Measurements from ENCODE around the gene PRPF4.

PRPF4 gene

GRCh38 chr9:113311961-113312360 is 36.5 kb downstream of the PRPF4 start:
- no peak for DNase-seq (ENCODE audit: low spot score)

GRCh38 chr9:113313261-113313660 is 37.8 kb downstream of the PRPF4 start:
- DNase-seq (ENCODE audit: low spot score) = no peak

DNA sequence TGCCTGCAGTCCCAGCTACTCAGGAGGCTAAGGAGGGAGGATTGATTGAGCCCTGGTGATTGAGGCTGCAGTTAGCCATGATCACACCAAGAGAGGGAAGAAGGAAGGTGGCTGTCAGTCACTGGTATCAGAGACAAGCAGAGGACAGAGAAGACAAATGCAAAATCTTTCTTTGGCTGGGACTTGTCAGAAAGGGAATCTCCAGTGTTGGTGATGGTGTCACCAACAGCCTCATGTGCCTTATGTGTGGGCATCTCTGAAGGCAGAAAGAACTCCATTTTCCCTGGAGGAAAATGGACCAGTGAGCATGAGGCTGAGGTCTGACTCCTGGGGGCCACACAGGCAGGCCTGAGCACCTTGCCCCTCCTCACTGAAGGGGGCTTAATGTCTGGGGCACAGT is 39.8 kb downstream of the PRPF4 start:
- DNase-seq (ENCODE audit: low spot score) = no peak

DNA sequence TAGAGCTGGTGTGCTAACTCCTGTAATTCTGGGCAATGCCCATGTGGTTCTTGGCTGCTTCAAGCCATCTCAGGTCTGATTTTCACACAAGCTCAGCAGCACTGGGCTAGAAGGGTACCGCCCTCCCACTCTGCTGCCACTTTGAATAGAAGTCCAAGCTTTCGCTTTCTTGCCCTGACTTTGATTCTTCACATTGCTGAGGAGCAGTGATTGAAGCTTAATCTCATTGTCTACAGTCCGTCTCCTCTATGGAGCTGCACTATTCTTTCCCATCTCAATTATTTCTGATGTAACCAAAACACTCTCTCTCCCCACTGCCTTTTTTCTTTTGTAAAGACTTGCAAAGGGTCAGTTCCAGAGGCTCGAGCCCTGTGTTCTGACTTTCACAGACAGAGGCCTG is 40.6 kb downstream of the PRPF4 start:
- no peak for DNase-seq (ENCODE audit: low spot score)

DNA sequence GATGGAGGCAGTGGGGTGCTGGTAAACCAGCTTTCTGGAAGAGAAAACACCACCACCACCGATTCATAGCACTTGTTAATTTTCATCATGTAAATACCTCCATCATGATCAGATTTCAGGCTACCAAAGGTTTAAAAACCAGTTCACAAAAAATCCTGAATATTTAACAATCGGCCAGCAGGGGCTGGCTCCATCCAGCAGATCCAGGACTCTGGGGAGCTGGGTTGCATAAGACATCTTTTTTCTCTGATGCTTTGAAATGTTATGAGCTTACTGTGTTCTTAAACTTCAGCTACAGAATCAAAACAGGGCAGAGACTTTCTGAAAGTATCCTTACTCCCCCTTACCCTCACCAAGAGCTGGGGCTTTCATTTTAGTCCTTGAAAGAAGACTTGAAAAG is 42.3 kb downstream of the PRPF4 start:
- DNase-seq (ENCODE audit: low spot score) = no peak

DNA sequence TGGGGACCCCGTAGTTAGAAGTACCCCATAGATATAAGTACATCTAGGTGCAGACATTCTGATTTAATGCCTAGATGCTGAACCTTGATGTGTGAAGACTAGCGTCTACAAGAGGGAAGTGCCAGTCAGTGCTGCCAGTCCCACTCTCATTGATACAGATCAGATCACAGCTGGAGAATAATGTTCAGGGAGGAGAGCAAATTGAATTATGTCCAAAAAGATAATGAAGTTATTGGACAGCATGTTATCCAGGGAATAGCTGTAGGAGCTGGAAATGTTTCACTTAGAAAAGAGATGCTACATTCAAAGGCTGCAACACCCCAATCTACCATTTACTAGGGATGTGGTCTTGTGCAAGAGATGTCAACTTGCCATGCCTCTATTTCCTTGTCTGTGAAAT is 43.6 kb downstream of the PRPF4 start:
- no peak for DNase-seq (ENCODE audit: low spot score)

GRCh38 chr9:113320051-113320450 is 44.6 kb downstream of the PRPF4 start:
- DNase-seq (ENCODE audit: low spot score) = no peak

DNA sequence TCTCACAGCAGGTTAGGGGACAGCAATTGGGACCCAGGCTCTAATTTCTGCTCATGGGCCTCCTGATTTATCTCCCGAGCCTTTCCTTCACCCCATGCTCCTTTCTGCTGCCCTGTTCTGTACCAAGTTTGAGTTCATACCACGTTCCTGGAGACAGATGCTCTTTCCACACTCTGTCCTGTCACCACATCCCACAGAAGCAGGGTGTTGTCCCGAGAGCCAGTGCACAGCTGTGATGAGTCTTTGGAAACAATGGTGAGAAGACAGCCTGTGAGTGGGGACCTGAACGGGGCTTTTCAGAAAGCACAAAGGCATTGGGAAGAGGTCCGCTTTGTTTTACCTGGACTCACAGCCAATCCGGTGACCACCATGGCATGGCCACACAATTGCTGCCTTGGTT is 47.2 kb downstream of the PRPF4 start:
- no peak for DNase-seq (ENCODE audit: low spot score)

DNA sequence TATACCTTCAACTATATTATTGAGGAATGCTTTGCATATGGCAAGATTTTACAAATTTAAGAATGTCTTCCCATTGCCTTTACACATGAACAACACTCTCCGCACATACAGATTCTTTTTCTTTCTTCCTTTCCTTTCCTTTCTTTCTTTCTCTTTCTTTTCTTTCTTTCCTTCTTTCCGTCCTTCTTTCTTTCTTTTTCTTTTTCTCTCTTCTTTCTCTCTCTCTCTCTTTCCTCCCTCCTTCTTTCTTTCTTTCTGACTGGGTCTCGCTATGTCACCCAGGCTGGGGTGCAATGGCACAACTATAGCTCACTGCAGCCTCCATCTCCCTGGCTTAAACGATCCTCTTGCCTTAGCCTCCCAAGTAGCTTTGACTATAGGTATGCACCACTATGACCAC is 50.8 kb downstream of the PRPF4 start:
- DNase-seq (ENCODE audit: low spot score) = no peak

DNA sequence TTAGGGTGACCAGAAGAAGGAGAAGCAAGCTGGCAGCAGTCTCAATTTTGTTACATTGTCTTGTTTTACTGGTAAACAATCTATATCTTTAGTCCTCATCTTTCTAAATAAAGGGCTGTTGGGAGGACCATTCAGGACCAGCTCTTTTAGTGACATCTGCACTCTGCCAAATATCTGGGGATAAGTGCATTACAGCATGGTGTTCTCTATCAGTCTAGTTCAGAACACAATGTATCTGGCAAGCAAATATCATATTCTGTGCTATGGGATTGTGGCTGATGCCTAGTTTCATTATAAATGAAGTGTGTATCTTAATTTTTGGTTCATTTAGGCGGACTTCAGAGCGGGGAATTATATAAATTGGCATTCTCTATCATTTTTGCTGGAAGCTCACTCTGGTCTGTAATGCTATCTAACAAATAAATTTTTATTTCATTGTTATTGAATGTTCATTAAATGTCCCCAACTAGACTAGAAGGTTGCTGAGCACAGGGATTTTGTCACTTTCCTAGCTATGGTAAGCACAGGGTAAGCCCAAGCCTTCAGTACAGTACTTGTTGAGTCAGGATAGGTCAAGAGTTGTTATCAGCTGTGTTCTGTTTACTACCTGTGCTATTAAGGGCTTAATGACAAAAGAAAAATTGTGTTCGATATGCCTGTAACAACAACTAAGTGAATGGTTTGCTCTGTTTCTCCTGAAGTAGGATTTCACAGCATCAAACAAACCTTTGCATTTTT is 52.8 kb downstream of the PRPF4 start:
- DNase-seq (ENCODE audit: low spot score) = no peak

- no peak for DNase-seq (ENCODE audit: low spot score)
Measured at GRCh38 chr9:113331780-113332179, 56.3 kb downstream of the PRPF4 start.

GRCh38 chr9:113337714-113338113 is 62.3 kb downstream of the PRPF4 start:
- no peak for DNase-seq (ENCODE audit: low spot score)

DNA sequence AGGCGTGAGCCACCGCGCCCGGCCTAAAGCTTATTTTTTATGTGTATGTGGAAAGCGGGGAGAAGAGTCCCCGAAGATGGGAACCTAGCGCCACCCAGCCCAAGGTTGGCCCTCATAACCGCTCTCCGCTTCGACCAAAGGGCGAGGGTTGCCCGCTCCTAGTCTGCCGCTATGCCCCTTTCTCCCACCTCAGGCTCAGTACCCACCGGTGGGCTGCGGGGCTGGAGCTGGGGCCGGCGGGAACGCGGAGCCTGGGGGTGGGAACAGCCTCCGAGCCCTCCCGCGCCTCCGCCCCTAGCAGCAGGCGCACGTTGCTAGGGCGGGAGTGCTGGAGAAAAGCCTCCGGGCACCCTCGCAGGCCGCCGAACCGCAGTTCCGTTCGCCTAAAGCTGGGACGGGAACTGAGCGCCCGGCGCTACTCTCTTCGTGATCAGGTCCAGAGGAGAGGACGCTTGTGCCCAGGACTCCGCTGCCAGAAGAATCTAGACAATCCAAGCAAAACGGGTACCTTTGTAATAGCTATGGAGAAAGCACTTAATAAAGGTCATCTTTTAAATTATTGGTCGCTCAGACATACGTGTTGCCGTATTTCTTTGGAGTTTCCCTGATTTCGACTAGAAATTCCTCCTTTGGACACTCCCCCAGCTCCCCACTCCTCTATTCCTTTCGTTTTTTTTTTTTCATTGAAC is 64.7 kb downstream of the PRPF4 start, which contains the start of gene WDR31:
Gene WDR31 (minus strand): TSS at position 265 of the 689 bp plus-strand sequence. CDS start 8,253 bp downstream, outside the sequence.
- peak; percentile 88 for DNase-seq (ENCODE audit: low spot score)

GRCh38 chr9:113341712-113342410 is 66.4 kb downstream of the PRPF4 start:
- DNase-seq (ENCODE audit: low spot score) = peak; percentile 57
